Endothelial cell of umbilical vein (primary cell): ENCODE measurements around the gene CNTNAP2. TPM values are rescaled to one million over a fixed set of nuclear protein-coding genes. Genes with fewer than 3 reads are reported as not detected.

Experiments used
- BruUV-seq: library from RNA; stranded (reverse); fragments of 400-500 nt; replicated peaks from 2 replicates; lab custom pipeline; 2021; lab: Mats Ljungman, UMichigan
- CTCF ChIA-PET: fragments of 300-600, 350-600 bp; sonication (Branson Sonifier 250); formaldehyde crosslinking; loops from one replicate; lab custom pipeline; 2021; ENCODE audit warnings: antibody characterized with exemption, inconsistent platforms; lab: Charles Lee
- POLR2A ChIA-PET: fragments of 300-600, 350-600 bp; sonication (Branson Sonifier 250); formaldehyde crosslinking; loops from one replicate; lab custom pipeline; 2021; ENCODE audit warnings: antibody characterized with exemption, inconsistent platforms; lab: Charles Lee
- DNase-seq: peaks from one replicate; pipeline ENCODE4 v3.0.0-alpha.2; 2011; ENCODE audit warnings: low read depth, low spot score
- FAIRE-seq: peaks from 2 replicates; lab custom pipeline; 2011; peaks lifted over from hg19 to GRCh38; lab: Jason Lieb, UNC
- H2AFZ ChIP-seq: 2 replicates; pipeline ENCODE4 v1.6.0; 2012; ENCODE audit warnings: low read depth, low read length, control low read depth, inconsistent platforms
- H3K27ac ChIP-seq: 2 replicates; pipeline ENCODE4 v1.5.1; 2011; ENCODE audit warnings: low read depth, mild to moderate bottlenecking, control low read depth, low read length, moderate library complexity; ENCODE audit not compliant: insufficient read depth
- H3K27me3 ChIP-seq, 2 experiments: 2 replicates each; pipeline versions ENCODE4 v1.6.0 to v1.6.1; 2011; ENCODE audit warnings: low read length in 2 of 2, mixed read lengths in 1 of 2; ENCODE audit not compliant: control insufficient read depth in 2 of 2, insufficient read depth in 2 of 2
- H3K36me3 ChIP-seq, 2 experiments: 2 replicates in 1 of 2; 3 replicates in 1 of 2; pipeline ENCODE4 v1.5.1; 2011; ENCODE audit warnings: low read length in 2 of 2, mild to moderate bottlenecking in 1 of 2, moderate library complexity in 1 of 2; ENCODE audit not compliant: control insufficient read depth in 2 of 2, insufficient read depth in 2 of 2; ENCODE audit errors: extremely low read depth in 1 of 2
- H3K4me1 ChIP-seq: 3 replicates; pipeline ENCODE4 v1.5.1; 2011; ENCODE audit warnings: mild to moderate bottlenecking, low read length; ENCODE audit not compliant: control insufficient read depth, insufficient read depth; ENCODE audit errors: extremely low read depth
- H3K4me2 ChIP-seq: 2 replicates; pipeline ENCODE4 v1.6.1; 2011; ENCODE audit warnings: low read length, control low read depth, mixed read lengths; ENCODE audit not compliant: insufficient read depth
- H3K4me3 ChIP-seq, 3 experiments: fragments of 200-600 bp in 1 of 3; sonication (generic), shearing (Covaris generic) in 1 of 3; replicated peaks in 1 of 3; 2 replicates each; pipeline ENCODE4 v1.5.1; 2011 to 2016; ENCODE audit warnings: control low read depth in 3 of 3, low read length in 3 of 3, mild to moderate bottlenecking in 2 of 3, inconsistent platforms in 1 of 3, low read depth in 1 of 3, moderate library complexity in 1 of 3; ENCODE audit not compliant: insufficient read depth in 1 of 3
- H3K79me2 ChIP-seq: 2 replicates; pipeline ENCODE4 v1.6.0; 2012; ENCODE audit warnings: low read length, inconsistent platforms; ENCODE audit not compliant: control insufficient read depth, insufficient read depth
- H3K9ac ChIP-seq: replicated peaks from 2 replicates; pipeline ENCODE3; 2011; ENCODE audit warnings: low read length, control low read depth; ENCODE audit not compliant: insufficient read depth; ENCODE audit errors: extremely low read depth
- H3K9me1 ChIP-seq: replicated peaks from 3 replicates; pipeline ENCODE4 v1.6.0; 2011; ENCODE audit warnings: mild to moderate bottlenecking, low read length; ENCODE audit not compliant: control insufficient read depth, insufficient read depth; ENCODE audit errors: extremely low read depth
- H3K9me3 ChIP-seq: replicated peaks from 2 replicates; pipeline ENCODE4 v1.5.1; 2012; ENCODE audit warnings: low read length, inconsistent platforms; ENCODE audit not compliant: control insufficient read depth, insufficient read depth
- H4K20me1 ChIP-seq: replicated peaks from 2 replicates; pipeline ENCODE3; 2011; ENCODE audit warnings: mild to moderate bottlenecking, low read length; ENCODE audit not compliant: control insufficient read depth, insufficient read depth; ENCODE audit errors: extremely low read depth
- CTCF ChIP-seq, 2 donors: IDR thresholded peaks; 1 replicate in 1 of 2; 2 replicates in 1 of 2; pipeline ENCODE4 v1.5.1; 2011; ENCODE audit warnings: low read length in 2 of 2, mild to moderate bottlenecking in 2 of 2, moderate library complexity in 2 of 2, control low read depth in 1 of 2, inconsistent platforms in 1 of 2, low read depth in 1 of 2; ENCODE audit not compliant: insufficient read depth in 1 of 2; ENCODE audit errors: extremely low read depth in 1 of 2
- EZH2 ChIP-seq: IDR thresholded peaks from 2 replicates; pipeline ENCODE4 v1.6.1; 2012; ENCODE audit warnings: borderline replicate concordance, low read depth, mild to moderate bottlenecking, moderate library complexity, low read length, inconsistent platforms; ENCODE audit not compliant: severe bottlenecking
- FOS ChIP-seq: IDR thresholded peaks from 2 replicates; pipeline ENCODE4 v1.6.1; 2011; ENCODE audit warnings: mild to moderate bottlenecking, low read length, moderate library complexity, borderline replicate concordance; ENCODE audit not compliant: insufficient read depth
- GATA2 ChIP-seq: IDR thresholded peaks from 2 replicates; pipeline ENCODE4 v1.7.0; 2011; ENCODE audit warnings: low read depth, mild to moderate bottlenecking, moderate library complexity, mixed read lengths, low read length; ENCODE audit not compliant: insufficient read length, insufficient read depth
- JUN ChIP-seq: IDR thresholded peaks from 2 replicates; pipeline ENCODE4 v1.6.1; 2011; ENCODE audit warnings: borderline replicate concordance, low read depth; ENCODE audit not compliant: insufficient read length, insufficient read depth
- MAX ChIP-seq: IDR thresholded peaks from 2 replicates; pipeline ENCODE4 v1.6.1; 2011; ENCODE audit not compliant: insufficient read depth, insufficient read length
- MYC ChIP-seq: IDR thresholded peaks from one replicate; pipeline ENCODE4 v1.6.1; 2011; ENCODE audit warnings: mild to moderate bottlenecking, low read depth, low read length
- POLR2A ChIP-seq: IDR thresholded peaks from 2 replicates; pipeline ENCODE4 v1.6.1; 2012; ENCODE audit warnings: low read depth, mild to moderate bottlenecking, control low read depth, low read length
- POLR2AphosphoS5 ChIP-seq: IDR thresholded peaks from 2 replicates; pipeline ENCODE4 v1.6.1; 2012; ENCODE audit warnings: low read depth, mild to moderate bottlenecking, control low read depth, low read length, moderate library complexity; ENCODE audit not compliant: insufficient read depth
- dilution Hi-C: fragments of 300-500 bp; cut with MboI; formaldehyde crosslinking; loops from one replicate; pipeline ENCODE4 v1.15.0; 2019; ENCODE audit warnings: low sequenced_read_pairs; ENCODE audit not compliant: extremely low pct_ligation_motif_present
- intact Hi-C: fragments of 100-400 bp; cut with micrococcal nuclease; formaldehyde crosslinking; loops from one replicate; pipeline ENCODE4 v1.10.0; 2022
- polyA plus RNA-seq, 4 experiments: library from polyadenylated mRNA; depleted of rRNA in 3 of 4; stranded (reverse) in 3 of 4; unstranded in 1 of 4; fragments of >200 nt; gene quantifications; 2 replicates each; pipeline versions ENCODE4 v1.2.1 to v1.2.3, GENCODE V29; 2011 to 2012; ENCODE audit warnings: missing spikeins in 1 of 4
- total RNA-seq: library from RNA; stranded (reverse); gene quantifications from 2 replicates; pipeline ENCODE4 v1.2.3, GENCODE V29; 2021

The CNTNAP2 gene
- total and polyA plus RNA-seq, 2 donors (not counting 3 experiments of a cell fraction or from before 2014, with no cell fraction given), result not detected

- intact Hi-C loops (no loop called here), dilution Hi-C loops (no loop called here)
- H3K36me3 ChIP-seq, result no peaks in the 10 kb centered on the region
- FAIRE-seq (no peak), DNase-seq (no peak)
- H3K27me3 ChIP-seq, result no peaks in the 10 kb centered on the region
- CTCF ChIA-PET, result no interaction called here
- no peak overlapping the region for H3K4me2 ChIP-seq
- H3K9ac ChIP-seq, result no peak overlapping the region
- no peak overlapping the region for H2AFZ ChIP-seq
- H3K9me1 ChIP-seq, result no peaks in the 10 kb centered on the region
- no peak overlapping the region for H3K4me3 ChIP-seq
- H3K4me1 ChIP-seq, result no peaks in the 10 kb centered on the region
- POLR2A ChIA-PET, result no interaction called here
- BruUV-seq, result no TSS peak
- H4K20me1 ChIP-seq, result no peaks in the 10 kb centered on the region
- no peaks in the 10 kb centered on the region for H3K79me2 ChIP-seq
- peaks cover 4% of the 10 kb centered on the region for H3K9me3 ChIP-seq
- TF ChIP-seq JUN (no peak), POLR2AphosphoS5 (no peak), FOS (no peak), MYC (no peak), CTCF (IDR thresholded peaks at IDR 0.05; ENCODE audit: extremely low read depth in 1 of 2, insufficient read depth in 1 of 2, low read depth in 1 of 2, low read length in 2 of 2) (no peak), MAX (no peak), GATA2 (no peak), EZH2 (no peak), POLR2A (no peak)
- H3K27ac ChIP-seq, result no peak overlapping the region
Observed at GRCh38 chr7:146773506-146773905, 656.9 kb downstream of the CNTNAP2 start.
